GM12875 (cell line): ENCODE data around the gene USP7.
"Not testable (repeated sequence)": the region's sequence is repeated elsewhere in the genome, so short reads cannot be mapped to it uniquely, and the experiment has no call there.

ENCODE experiments used
- H3K4me3 ChIP-seq: one replicate; pipeline ENCODE4 v1.5.1; 2011; ENCODE audit warnings: low read depth, low read length, control low read depth
- CTCF ChIP-seq: IDR thresholded peaks from 2 replicates; pipeline ENCODE4 v1.5.1; 2011; ENCODE audit warnings: low read depth, mild to moderate bottlenecking, control low read depth, inconsistent platforms, low read length, moderate library complexity, borderline replicate concordance; ENCODE audit not compliant: insufficient read depth

USP7 gene

GRCh38 chr16:8874388-8874787 is 89.3 kb downstream of the USP7 start:
- TF ChIP-seq CTCF: no peak
- H3K4me3 ChIP-seq: no peak overlapping the region

GRCh38 chr16:8873866-8874195 is 89.9 kb downstream of the USP7 start:
- not testable (repeated sequence) for H3K4me3 ChIP-seq

GRCh38 chr16:8872967-8873865 is 90.5 kb downstream of the USP7 start:
- peak; percentile 17; the same call in 1 of the 2 replicates for TF ChIP-seq CTCF
- H3K4me3 ChIP-seq: no peak overlapping the region

- no peak overlapping the region for H3K4me3 ChIP-seq
- no peak for TF ChIP-seq CTCF
These were observed 91.6 kb downstream of the USP7 start for GRCh38 chr16:8872071-8872470.

- H3K4me3 ChIP-seq: not testable (repeated sequence)
These were observed 93.8 kb downstream of the USP7 start for GRCh38 chr16:8869988-8870241.

- TF ChIP-seq CTCF: no peak
- peak overlapping the region; percentile 7 for H3K4me3 ChIP-seq
These were observed 94.3 kb downstream of the USP7 start for GRCh38 chr16:8869212-8869987.

GRCh38 chr16:8868416-8869211 is 95.1 kb downstream of the USP7 start, which contains the start of gene CARHSP1:
Gene CARHSP1, minus strand, starts transcription at chr16:8869006. Its CDS starts 9,678 bp downstream, at chr16:8859328.
- no peak for TF ChIP-seq CTCF
- peak within 1 kb of the TSS; percentile 57 for H3K4me3 ChIP-seq
